Fibroblast of lung (primary cell): ENCODE measurements around the gene PDE5A. TPM values are rescaled to one million over a fixed set of nuclear protein-coding genes. Genes with fewer than 3 reads are reported as not detected.

Experiments used
- DNase-seq, 2 donors: peaks; one replicate each; pipeline versions ENCODE4 v3.0.0 to v3.0.0-alpha.2; 2010; ENCODE audit warnings: low read depth in 2 of 2
- H2AFZ ChIP-seq: 2 replicates; pipeline ENCODE4 v1.5.1; 2012; ENCODE audit warnings: low read length, control low read depth, inconsistent platforms
- H3K27ac ChIP-seq: 2 replicates; pipeline ENCODE4 v1.5.1; 2011; ENCODE audit warnings: low read length, control low read depth; ENCODE audit not compliant: insufficient read depth
- H3K27me3 ChIP-seq: 2 replicates; pipeline ENCODE4 v1.5.1; 2011; ENCODE audit warnings: mild to moderate bottlenecking, low read length; ENCODE audit not compliant: control insufficient read depth, insufficient read depth
- H3K36me3 ChIP-seq: 2 replicates; pipeline ENCODE4 v1.5.1; 2011; ENCODE audit warnings: low read length; ENCODE audit not compliant: control insufficient read depth, insufficient read depth
- H3K4me1 ChIP-seq: 2 replicates; pipeline ENCODE4 v1.5.1; 2011; ENCODE audit warnings: low read length; ENCODE audit not compliant: control insufficient read depth, insufficient read depth; ENCODE audit errors: extremely low read depth
- H3K4me2 ChIP-seq: 2 replicates; pipeline ENCODE4 v1.5.1; 2011; ENCODE audit warnings: low read length, control low read depth; ENCODE audit not compliant: insufficient read depth; ENCODE audit errors: extremely low read depth
- H3K4me3 ChIP-seq, 4 experiments: fragments of 200-600 bp in 1 of 4; sonication (generic) in 1 of 4; replicated peaks in 1 of 4; 2 replicates each; pipeline ENCODE4 v1.5.1; 2011 to 2016; ENCODE audit warnings: low read length in 4 of 4, low read depth in 3 of 4, mild to moderate bottlenecking in 3 of 4, control low read depth in 2 of 4, inconsistent platforms in 1 of 4, mixed read lengths in 1 of 4; ENCODE audit not compliant: insufficient read depth in 1 of 4; ENCODE audit errors: control extremely low read depth in 1 of 4
- H3K79me2 ChIP-seq: 2 replicates; pipeline ENCODE4 v1.5.1; 2012; ENCODE audit warnings: mild to moderate bottlenecking, low read length, inconsistent platforms; ENCODE audit not compliant: control insufficient read depth, insufficient read depth
- H3K9ac ChIP-seq: 2 replicates; pipeline ENCODE4 v1.5.1; 2011; ENCODE audit warnings: mild to moderate bottlenecking, low read length, control low read depth; ENCODE audit not compliant: insufficient read depth
- H3K9me3 ChIP-seq: 2 replicates; pipeline ENCODE4 v1.5.1; 2012; ENCODE audit warnings: low read depth, low read length; ENCODE audit not compliant: control insufficient read depth, insufficient read depth
- H4K20me1 ChIP-seq: 2 replicates; pipeline ENCODE4 v1.5.1; 2011; ENCODE audit warnings: low read length; ENCODE audit not compliant: control insufficient read depth, insufficient read depth; ENCODE audit errors: extremely low read depth
- EZH2 ChIP-seq: IDR thresholded peaks from 2 replicates; pipeline ENCODE4 v1.5.1; 2012; ENCODE audit warnings: low read length, control low read depth, mild to moderate bottlenecking; ENCODE audit errors: missing control alignments
- polyA plus RNA-seq, 2 donors: library from polyadenylated mRNA; depleted of rRNA in 1 of 2; stranded (reverse) in 1 of 2; unstranded in 1 of 2; fragments of >200 nt; gene quantifications; 2 replicates each; pipeline ENCODE4 v1.2.1, GENCODE V29; 2011 to 2012; ENCODE audit warnings: missing spikeins in 1 of 2
- total RNA-seq: library from RNA; depleted of rRNA; stranded (reverse); fragments of >200 nt; gene quantifications from 2 replicates; pipeline ENCODE4 v1.2.1, GENCODE V29; 2014
- TF ChIP-seq, protein P1 (sequence below), 2 donors: IDR thresholded peaks in 1 of 2; conservative IDR thresholded peaks in 1 of 2; 1 replicate in 1 of 2; 2 replicates in 1 of 2; pipeline ENCODE4 v1.5.1; 2011 to 2012; ENCODE audit warnings: low read length in 2 of 2, control low read depth in 1 of 2, inconsistent platforms in 1 of 2, low read depth in 1 of 2, mild to moderate bottlenecking in 1 of 2

The PDE5A gene
- total and polyA plus RNA-seq, 2 donors (not counting 1 experiment from before 2014, with no cell fraction given) = 197 to 832 TPM

DNA sequence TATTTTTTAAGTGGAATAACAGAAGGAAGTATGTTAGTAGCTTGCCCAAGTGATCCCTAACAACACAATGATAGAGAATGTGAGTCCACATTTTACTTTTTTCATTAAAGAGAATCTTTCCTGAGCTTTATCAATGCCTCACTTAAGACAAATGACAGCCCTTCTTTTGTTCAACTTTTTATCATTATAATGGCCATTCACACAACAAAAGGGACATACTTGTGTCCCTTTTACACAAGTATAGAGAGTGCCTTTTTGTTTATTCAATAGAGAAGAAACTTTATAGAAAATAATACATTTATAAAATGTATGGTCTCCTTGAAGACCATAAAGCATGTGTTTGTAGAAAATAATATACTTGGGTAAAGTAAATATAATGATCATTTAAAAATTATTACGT lies 96.3 kb downstream of the PDE5A start:
- peaks cover 7% of the 10 kb centered on the region for H3K4me1 ChIP-seq
- TF ChIP-seq EZH2 = no peak
- TF ChIP-seq, protein P1, sequence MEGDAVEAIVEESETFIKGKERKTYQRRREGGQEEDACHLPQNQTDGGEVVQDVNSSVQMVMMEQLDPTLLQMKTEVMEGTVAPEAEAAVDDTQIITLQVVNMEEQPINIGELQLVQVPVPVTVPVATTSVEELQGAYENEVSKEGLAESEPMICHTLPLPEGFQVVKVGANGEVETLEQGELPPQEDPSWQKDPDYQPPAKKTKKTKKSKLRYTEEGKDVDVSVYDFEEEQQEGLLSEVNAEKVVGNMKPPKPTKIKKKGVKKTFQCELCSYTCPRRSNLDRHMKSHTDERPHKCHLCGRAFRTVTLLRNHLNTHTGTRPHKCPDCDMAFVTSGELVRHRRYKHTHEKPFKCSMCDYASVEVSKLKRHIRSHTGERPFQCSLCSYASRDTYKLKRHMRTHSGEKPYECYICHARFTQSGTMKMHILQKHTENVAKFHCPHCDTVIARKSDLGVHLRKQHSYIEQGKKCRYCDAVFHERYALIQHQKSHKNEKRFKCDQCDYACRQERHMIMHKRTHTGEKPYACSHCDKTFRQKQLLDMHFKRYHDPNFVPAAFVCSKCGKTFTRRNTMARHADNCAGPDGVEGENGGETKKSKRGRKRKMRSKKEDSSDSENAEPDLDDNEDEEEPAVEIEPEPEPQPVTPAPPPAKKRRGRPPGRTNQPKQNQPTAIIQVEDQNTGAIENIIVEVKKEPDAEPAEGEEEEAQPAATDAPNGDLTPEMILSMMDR (conservative IDR thresholded peaks at IDR 0.05 in 1 of 2, IDR thresholded peaks at IDR 0.05 in 1 of 2; ENCODE audit: low read depth in 1 of 2, low read length in 2 of 2) = no peak
- DNase-seq = no peak
- no peak overlapping the region for H3K27ac ChIP-seq
- peaks cover 12% of the 10 kb centered on the region for H3K36me3 ChIP-seq
- H3K9ac ChIP-seq = no peak overlapping the region
- H3K79me2 ChIP-seq = peaks cover 6% of the 10 kb centered on the region
- no peak overlapping the region for H3K4me2 ChIP-seq
- H3K9me3 ChIP-seq = no peaks in the 10 kb centered on the region
- no peak overlapping the region for H3K4me3 ChIP-seq
- H4K20me1 ChIP-seq = no peaks in the 10 kb centered on the region
- H3K27me3 ChIP-seq = no peaks in the 10 kb centered on the region
- H2AFZ ChIP-seq = no peak overlapping the region

DNA sequence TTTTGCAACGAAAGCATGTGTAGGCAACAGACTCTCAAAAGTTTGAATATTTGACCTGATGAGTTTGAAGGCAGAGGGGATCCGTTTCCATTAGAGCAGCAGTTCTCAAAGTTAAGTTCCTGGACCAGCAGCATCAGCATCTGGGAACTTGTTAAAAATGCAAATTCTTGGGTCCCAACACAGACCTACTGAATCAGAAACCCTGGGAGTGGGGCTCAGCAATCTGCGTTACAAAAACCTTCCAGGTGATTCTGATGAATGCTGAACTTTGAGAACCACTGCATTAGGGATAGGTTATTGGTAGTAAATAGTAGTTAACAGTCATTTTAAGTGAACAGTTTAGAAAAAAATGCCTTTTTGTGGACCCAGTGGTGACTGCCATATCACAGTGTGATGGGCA lies 98.8 kb downstream of the PDE5A start:
- H3K9me3 ChIP-seq = no peaks in the 10 kb centered on the region
- peaks cover 6% of the 10 kb centered on the region for H3K79me2 ChIP-seq
- H4K20me1 ChIP-seq = no peaks in the 10 kb centered on the region
- peaks cover 9% of the 10 kb centered on the region for H3K36me3 ChIP-seq
- H3K4me1 ChIP-seq = peaks cover 12% of the 10 kb centered on the region
- no peak overlapping the region for H3K27ac ChIP-seq
- no peak overlapping the region for H2AFZ ChIP-seq
- DNase-seq = no peak
- no peak for TF ChIP-seq EZH2
- TF ChIP-seq, protein P1 (conservative IDR thresholded peaks at IDR 0.05 in 1 of 2, IDR thresholded peaks at IDR 0.05 in 1 of 2; ENCODE audit: low read depth in 1 of 2, low read length in 2 of 2) = no peak
- H3K4me3 ChIP-seq = no peak overlapping the region
- H3K4me2 ChIP-seq = no peak overlapping the region
- no peak overlapping the region for H3K9ac ChIP-seq
- no peaks in the 10 kb centered on the region for H3K27me3 ChIP-seq

DNA sequence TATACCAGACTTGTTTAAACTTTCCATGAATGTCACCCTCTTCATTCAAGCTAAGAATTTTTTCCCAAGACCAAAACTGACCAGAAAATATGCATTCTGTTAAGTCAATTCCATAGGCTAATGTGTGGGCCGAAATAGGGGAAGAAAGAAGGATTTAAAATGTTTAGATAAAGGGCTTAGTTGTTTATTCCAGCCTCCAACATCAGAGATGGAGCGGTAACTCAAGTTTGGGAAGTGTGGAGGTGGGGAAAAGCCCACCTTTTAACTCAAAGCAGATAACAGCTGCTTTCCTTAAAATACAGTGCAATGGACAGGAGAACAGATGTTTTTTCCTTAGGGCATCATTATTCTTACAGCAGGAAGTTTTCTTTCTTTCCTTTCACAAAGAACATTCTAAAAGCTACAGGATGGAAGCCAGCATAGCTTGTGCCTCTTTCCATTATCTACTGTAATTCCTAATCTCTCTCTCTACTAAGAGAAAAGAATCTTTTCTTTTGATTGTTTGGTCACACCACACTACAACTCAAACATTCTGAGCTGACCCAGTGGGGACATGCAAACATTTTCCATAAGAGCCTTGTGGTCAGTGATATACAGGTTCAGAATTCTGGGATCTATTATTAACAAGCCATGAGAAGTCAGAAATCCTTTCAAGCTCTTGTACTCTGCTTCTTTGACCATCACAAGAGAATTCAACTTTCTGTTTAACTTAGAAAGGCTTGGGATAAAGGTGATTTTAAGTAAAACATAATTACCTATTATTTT lies 101.6 kb downstream of the PDE5A start:
- no peak for TF ChIP-seq EZH2
- TF ChIP-seq, protein P1 (conservative IDR thresholded peaks at IDR 0.05 in 1 of 2, IDR thresholded peaks at IDR 0.05 in 1 of 2; ENCODE audit: low read depth in 1 of 2, low read length in 2 of 2) = no peak
- Histone ChIP-seq H2AFZ (no peak overlapping the region), H3K36me3 (peaks cover 5% of the 10 kb centered on the region), H3K4me1 (peaks cover 12% of the 10 kb centered on the region), H3K4me2 (peak overlapping the region; percentile 51), H3K79me2 (peaks cover 9% of the 10 kb centered on the region), H3K27ac (peak overlapping the region; percentile 26), H4K20me1 (no peaks in the 10 kb centered on the region), H3K9me3 (no peaks in the 10 kb centered on the region), H3K9ac (no peak overlapping the region), H3K27me3 (no peaks in the 10 kb centered on the region), H3K4me3 (no peak overlapping the region)
- peak in 1 of 2 donors; percentile 79 for DNase-seq
